Mesendoderm (in vitro differentiated cells): ENCODE results near the gene DCAF5.

Source experiments
- DNase-seq: peaks from one replicate; pipeline ENCODE4 v3.0.0; 2013
- H2AK5ac ChIP-seq: 2 replicates; pipeline ENCODE4 v1.6.1; 2013; ENCODE audit warnings: low read length, inconsistent platforms
- H2BK120ac ChIP-seq: 2 replicates; pipeline ENCODE4 v1.6.1; 2013; ENCODE audit warnings: low read depth, mild to moderate bottlenecking, low read length, moderate library complexity, mixed read lengths
- H2BK15ac ChIP-seq: replicated peaks from 2 replicates; pipeline ENCODE4 v1.6.1; 2013; ENCODE audit warnings: low read depth, mild to moderate bottlenecking, moderate library complexity
- H2BK5ac ChIP-seq: 2 replicates; pipeline ENCODE4 v1.6.1; 2013; ENCODE audit warnings: low read length, inconsistent platforms
- H3K18ac ChIP-seq: 2 replicates; pipeline ENCODE4 v1.6.1; 2013; ENCODE audit warnings: mild to moderate bottlenecking, low read length, mixed read lengths
- H3K23ac ChIP-seq: one replicate; pipeline ENCODE4 v1.6.1; 2013; ENCODE audit warnings: low read length
- H3K27ac ChIP-seq: 2 replicates; pipeline ENCODE4 v1.5.1; 2013; ENCODE audit warnings: low read depth, mild to moderate bottlenecking, inconsistent platforms, low read length, moderate library complexity
- H3K27me3 ChIP-seq: 2 replicates; pipeline ENCODE4 v1.6.1; 2013; ENCODE audit warnings: low read length, control low read depth, mild to moderate bottlenecking, inconsistent platforms; ENCODE audit not compliant: insufficient read depth, poor library complexity
- H3K36me3 ChIP-seq: 2 replicates; pipeline ENCODE4 v1.6.1; 2013; ENCODE audit warnings: low read length, inconsistent platforms; ENCODE audit not compliant: control insufficient read depth, insufficient read depth
- H3K4ac ChIP-seq: one replicate; pipeline ENCODE4 v1.6.1; 2013; ENCODE audit warnings: low read depth, mild to moderate bottlenecking, low read length, moderate library complexity
- H3K4me1 ChIP-seq: 2 replicates; pipeline ENCODE4 v1.6.1; 2013; ENCODE audit warnings: low read depth, low read length, inconsistent platforms; ENCODE audit not compliant: control insufficient read depth
- H3K4me2 ChIP-seq: 2 replicates; pipeline ENCODE4 v1.6.1; 2013; ENCODE audit warnings: low read length
- H3K4me3 ChIP-seq: 2 replicates; pipeline ENCODE4 v1.5.1; 2013; ENCODE audit warnings: mild to moderate bottlenecking, low read length
- H3K56ac ChIP-seq: one replicate; pipeline ENCODE4 v1.6.1; 2013; ENCODE audit warnings: low read length
- H3K79me1 ChIP-seq: 2 replicates; pipeline ENCODE4 v1.6.1; 2013; ENCODE audit warnings: low read length, inconsistent platforms
- H3K79me2 ChIP-seq: 2 replicates; pipeline ENCODE4 v1.6.1; 2013; ENCODE audit warnings: mild to moderate bottlenecking, low read length; ENCODE audit not compliant: control insufficient read depth, insufficient read depth
- H3K9ac ChIP-seq: 2 replicates; pipeline ENCODE4 v1.6.1; 2013; ENCODE audit warnings: low read length, inconsistent platforms
- H4K5ac ChIP-seq: one replicate; pipeline ENCODE4 v1.6.1; 2013; ENCODE audit warnings: low read length
- H4K8ac ChIP-seq: one replicate; pipeline ENCODE4 v1.6.1; 2013; ENCODE audit warnings: low read depth, mild to moderate bottlenecking, control low read depth, low read length, moderate library complexity
- WGBS: extraction: QIAGEN DNeasy Blood & Tissue Kit; methylation state at CpG from one replicate; pipeline ENCODE4 v1.1.7; 2013; ENCODE audit warnings: low lambda C conversion rate, missing lambda C conversion rate; ENCODE audit not compliant: insufficient coverage; ENCODE audit errors: extremely low coverage; 5-methylcytosine and 5-hydroxymethylcytosine counted together

DCAF5 gene

DNA sequence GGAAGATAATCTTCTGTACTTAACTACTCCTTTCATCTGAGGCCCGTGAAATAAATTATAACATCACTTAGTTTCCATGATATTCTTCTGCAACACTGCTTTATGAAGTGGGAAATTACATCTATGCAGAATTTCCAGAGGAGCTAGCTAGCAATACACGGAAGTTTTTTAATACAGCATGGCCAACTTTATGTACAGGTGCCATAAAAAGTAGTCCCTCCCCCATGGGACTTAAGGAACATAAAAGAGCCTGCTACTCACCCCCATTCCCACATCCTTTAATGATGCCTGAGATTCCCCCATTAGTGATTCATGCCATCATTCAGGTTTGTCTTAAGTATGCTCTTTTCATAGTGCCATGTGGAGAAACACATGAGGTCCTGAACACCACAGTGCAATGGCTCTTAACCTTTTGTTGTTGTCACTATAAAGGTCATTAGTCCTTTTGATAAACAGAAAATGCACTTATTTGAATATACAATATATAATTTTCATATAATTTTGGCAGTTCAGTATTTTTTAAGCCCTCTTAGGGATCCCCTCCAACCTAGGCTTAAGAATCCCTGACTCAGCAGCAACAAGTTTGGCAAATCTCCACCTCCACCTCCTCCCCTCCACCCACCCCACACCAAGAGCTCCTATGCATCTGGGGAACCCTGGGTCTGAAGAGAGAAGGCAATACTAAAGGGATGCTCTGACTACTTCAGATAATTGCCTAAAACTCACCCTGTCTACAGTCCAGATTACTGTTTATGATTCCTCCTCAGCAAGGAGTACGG is 37.3 kb downstream of the DCAF5 start:
- H2BK15ac ChIP-seq: no peak overlapping the region
- DNase-seq: no peak
- no peak overlapping the region for H3K4ac ChIP-seq
- WGBS: no CpG with 5 or more reads among the region's 3 CpGs
- H3K4me1 ChIP-seq: no peaks in the 10 kb centered on the region
- no peak overlapping the region for H4K8ac ChIP-seq
- no peak overlapping the region for H3K9ac ChIP-seq
- no peaks in the 10 kb centered on the region for H3K79me1 ChIP-seq
- H3K4me3 ChIP-seq: no peak overlapping the region
- H2BK120ac ChIP-seq: no peak overlapping the region
- H3K36me3 ChIP-seq: no peaks in the 10 kb centered on the region
- no peak overlapping the region for H3K27ac ChIP-seq
- no peak overlapping the region for H3K56ac ChIP-seq
- H3K4me2 ChIP-seq: no peak overlapping the region
- no peaks in the 10 kb centered on the region for H3K79me2 ChIP-seq
- H3K27me3 ChIP-seq: no peaks in the 10 kb centered on the region
- H3K23ac ChIP-seq: no peak overlapping the region
- H4K5ac ChIP-seq: no peak overlapping the region
- H2AK5ac ChIP-seq: no peak overlapping the region
- no peak overlapping the region for H3K18ac ChIP-seq
- H2BK5ac ChIP-seq: no peak overlapping the region

DNA sequence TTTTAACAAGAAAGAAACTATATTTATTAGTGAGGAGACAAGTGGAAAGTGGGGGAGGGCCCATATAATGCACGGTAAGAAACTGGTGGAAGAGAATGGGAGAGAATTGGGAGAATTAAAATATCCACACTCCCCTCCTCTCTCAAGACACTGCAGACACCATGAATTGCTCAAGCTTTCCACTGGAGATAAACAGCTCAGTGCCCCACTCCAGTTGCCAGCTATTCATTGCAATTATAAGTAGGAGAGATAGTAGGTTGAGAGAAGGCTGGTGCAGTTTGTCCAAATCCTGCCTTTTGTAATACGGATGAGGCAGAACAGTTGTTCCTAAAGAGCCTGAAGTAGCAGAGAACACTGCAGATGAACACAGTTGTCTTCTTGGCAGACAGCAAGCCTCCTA is 38.2 kb downstream of the DCAF5 start:
- Histone ChIP-seq H3K4ac (no peak overlapping the region), H3K18ac (no peak overlapping the region), H2AK5ac (no peak overlapping the region), H3K79me2 (no peaks in the 10 kb centered on the region), H3K4me1 (no peaks in the 10 kb centered on the region), H4K5ac (no peak overlapping the region), H3K27me3 (no peaks in the 10 kb centered on the region), H3K4me2 (no peak overlapping the region), H2BK5ac (no peak overlapping the region), H3K23ac (no peak overlapping the region), H3K4me3 (no peak overlapping the region), H3K27ac (no peak overlapping the region), H4K8ac (no peak overlapping the region), H3K36me3 (no peaks in the 10 kb centered on the region), H3K79me1 (no peaks in the 10 kb centered on the region), H2BK15ac (no peak overlapping the region), H3K56ac (no peak overlapping the region), H2BK120ac (no peak overlapping the region), H3K9ac (no peak overlapping the region)
- no CpG with 5 or more reads among the region's 2 CpGs for WGBS
- DNase-seq: no peak

DNA sequence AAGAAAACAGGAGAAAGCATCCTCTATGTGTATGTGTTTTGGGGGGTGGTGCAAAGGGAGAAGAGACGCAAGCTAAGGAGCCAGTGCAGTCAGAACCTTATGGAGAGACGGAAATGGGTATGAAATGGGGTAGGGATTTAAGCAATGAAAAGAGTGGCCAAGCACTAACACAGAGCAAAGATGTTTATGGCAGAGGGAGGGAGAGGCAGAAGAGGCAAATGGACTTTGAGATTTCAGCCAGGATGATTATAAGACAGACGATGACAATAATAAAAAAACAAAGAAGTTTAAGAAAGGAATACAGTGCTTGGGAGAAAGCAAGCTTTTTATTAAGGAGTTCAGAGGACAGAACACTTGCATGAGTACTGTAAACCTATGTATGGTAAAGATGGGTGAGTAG is 44.6 kb downstream of the DCAF5 start:
- Histone ChIP-seq H3K4me2 (no peak overlapping the region), H3K79me1 (no peaks in the 10 kb centered on the region), H3K27ac (no peak overlapping the region), H4K8ac (no peak overlapping the region), H3K4ac (no peak overlapping the region), H3K4me3 (no peak overlapping the region), H2BK5ac (no peak overlapping the region), H2AK5ac (no peak overlapping the region), H3K56ac (no peak overlapping the region), H3K9ac (no peak overlapping the region), H3K79me2 (no peaks in the 10 kb centered on the region), H2BK120ac (no peak overlapping the region), H2BK15ac (no peak overlapping the region), H3K4me1 (no peaks in the 10 kb centered on the region), H4K5ac (no peak overlapping the region), H3K27me3 (no peaks in the 10 kb centered on the region), H3K36me3 (peaks cover 2% of the 10 kb centered on the region), H3K18ac (no peak overlapping the region), H3K23ac (no peak overlapping the region)
- DNase-seq: no peak
- WGBS: no CpG with 5 or more reads among the region's 3 CpGs

DNA sequence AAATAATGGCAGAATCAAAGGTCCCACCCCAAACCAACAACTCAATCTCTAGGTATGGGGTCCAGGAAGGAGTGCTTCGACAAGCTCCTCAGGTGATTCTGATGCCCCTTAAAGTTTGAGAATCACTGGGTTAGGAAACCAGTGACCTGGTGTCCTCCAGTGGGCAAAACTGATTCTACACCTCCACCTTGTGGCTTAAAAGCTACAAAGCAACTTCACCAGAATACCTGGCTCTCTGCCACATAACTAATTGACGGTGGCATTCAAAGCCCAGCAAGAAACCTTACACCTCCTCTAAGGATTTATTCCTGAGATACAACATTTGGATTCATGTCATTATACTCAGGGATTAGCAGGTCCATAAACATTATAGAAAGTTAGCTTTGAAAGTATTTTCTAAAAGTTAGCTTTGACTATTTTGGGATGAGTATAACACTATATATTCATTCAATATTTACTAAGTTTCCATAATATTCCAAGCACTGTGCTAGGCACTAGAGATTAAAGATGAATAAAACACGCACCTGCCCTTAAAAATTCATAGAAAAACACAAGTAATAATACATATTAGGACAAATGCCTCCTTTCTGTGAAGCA is 45.4 kb downstream of the DCAF5 start:
- Histone ChIP-seq H2BK120ac (no peak overlapping the region), H3K18ac (no peak overlapping the region), H3K27me3 (no peaks in the 10 kb centered on the region), H2BK15ac (no peak overlapping the region), H3K4me2 (no peak overlapping the region), H3K4me1 (no peaks in the 10 kb centered on the region), H3K27ac (no peak overlapping the region), H3K4me3 (no peak overlapping the region), H3K36me3 (peaks cover 2% of the 10 kb centered on the region), H3K4ac (no peak overlapping the region), H3K79me1 (no peaks in the 10 kb centered on the region), H3K9ac (no peak overlapping the region), H2AK5ac (no peak overlapping the region), H2BK5ac (no peak overlapping the region), H3K23ac (no peak overlapping the region), H3K56ac (no peak overlapping the region), H3K79me2 (no peaks in the 10 kb centered on the region), H4K5ac (no peak overlapping the region), H4K8ac (no peak overlapping the region)
- no CpG with 5 or more reads among the region's 3 CpGs for WGBS
- peak; percentile 79 for DNase-seq

DNA sequence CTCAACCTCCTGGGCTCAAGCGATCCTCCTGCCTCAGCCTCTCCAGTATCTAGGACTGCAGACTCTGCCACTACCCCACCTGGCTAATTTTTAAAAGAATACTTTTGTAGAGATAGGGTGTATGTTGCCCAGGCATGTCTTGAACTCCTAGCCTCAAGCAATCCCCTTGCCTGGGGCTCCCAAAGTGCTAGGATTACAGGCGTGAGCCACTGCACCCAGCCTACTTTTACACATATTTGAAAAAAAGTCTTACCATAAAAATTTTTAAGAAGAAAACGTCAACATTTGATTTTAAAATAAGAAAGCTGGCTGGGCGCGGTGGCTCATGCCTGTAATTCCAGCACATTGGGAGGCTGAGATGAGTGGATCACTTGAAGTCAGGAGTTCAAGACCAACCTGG is 46.5 kb downstream of the DCAF5 start:
- Histone ChIP-seq H2BK5ac (no peak overlapping the region), H3K27me3 (no peaks in the 10 kb centered on the region), H3K56ac (no peak overlapping the region), H3K4me2 (no peak overlapping the region), H3K18ac (no peak overlapping the region), H3K79me1 (no peaks in the 10 kb centered on the region), H3K4me1 (no peaks in the 10 kb centered on the region), H2BK120ac (no peak overlapping the region), H3K9ac (no peak overlapping the region), H2BK15ac (no peak overlapping the region), H3K27ac (no peak overlapping the region), H3K79me2 (no peaks in the 10 kb centered on the region), H3K4me3 (no peak overlapping the region), H3K23ac (no peak overlapping the region), H3K36me3 (peaks cover 2% of the 10 kb centered on the region), H3K4ac (no peak overlapping the region), H2AK5ac (no peak overlapping the region), H4K5ac (no peak overlapping the region), H4K8ac (no peak overlapping the region)
- no peak for DNase-seq
- no CpG with 5 or more reads among the region's 5 CpGs for WGBS

DNA sequence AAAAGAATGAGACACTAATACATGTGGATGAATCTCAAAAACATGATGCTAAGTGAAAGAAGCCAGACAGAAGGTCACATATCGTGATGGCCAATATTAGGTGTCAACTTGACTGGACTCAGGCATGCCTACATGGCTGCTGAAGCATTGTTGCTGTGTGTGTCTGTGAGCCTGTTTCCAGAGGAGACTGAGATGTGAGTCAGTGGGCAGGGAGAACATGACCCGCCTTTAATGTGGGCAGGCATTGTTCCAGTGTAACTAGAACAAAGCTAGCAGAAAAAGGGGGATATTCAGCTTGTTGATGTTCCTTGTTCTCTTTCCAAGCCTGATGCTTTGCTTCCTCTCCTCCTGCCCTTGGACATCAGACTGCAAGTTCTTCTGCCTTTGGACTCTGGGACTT is 47.6 kb downstream of the DCAF5 start:
- Histone ChIP-seq H4K5ac (no peak overlapping the region), H3K27ac (no peak overlapping the region), H3K23ac (no peak overlapping the region), H3K9ac (no peak overlapping the region), H2BK5ac (no peak overlapping the region), H3K27me3 (no peaks in the 10 kb centered on the region), H2BK15ac (no peak overlapping the region), H3K79me2 (no peaks in the 10 kb centered on the region), H3K4me1 (no peaks in the 10 kb centered on the region), H3K4ac (no peak overlapping the region), H3K56ac (no peak overlapping the region), H3K18ac (no peak overlapping the region), H3K79me1 (no peaks in the 10 kb centered on the region), H2BK120ac (no peak overlapping the region), H2AK5ac (no peak overlapping the region), H3K4me2 (no peak overlapping the region), H4K8ac (no peak overlapping the region), H3K4me3 (no peak overlapping the region), H3K36me3 (peaks cover 2% of the 10 kb centered on the region)
- DNase-seq: no peak
- no CpG with 5 or more reads among the region's 2 CpGs for WGBS
